ELF-1 (cell line): Measurements from ENCODE around the gene GLS.
"Not testable (repeated sequence)": the region's sequence is repeated elsewhere in the genome, so short reads cannot be mapped to it uniquely, and the experiment has no call there.

Experiments used
- DNase-seq: peaks from one replicate; pipeline ENCODE4 v3.0.0-alpha.2; 2016; ENCODE audit warnings: low read depth, low spot score

Gene GLS

GRCh38 chr2:190929919-190930318 is 49.3 kb downstream of the GLS start:
- DNase-seq: no peak

DNA sequence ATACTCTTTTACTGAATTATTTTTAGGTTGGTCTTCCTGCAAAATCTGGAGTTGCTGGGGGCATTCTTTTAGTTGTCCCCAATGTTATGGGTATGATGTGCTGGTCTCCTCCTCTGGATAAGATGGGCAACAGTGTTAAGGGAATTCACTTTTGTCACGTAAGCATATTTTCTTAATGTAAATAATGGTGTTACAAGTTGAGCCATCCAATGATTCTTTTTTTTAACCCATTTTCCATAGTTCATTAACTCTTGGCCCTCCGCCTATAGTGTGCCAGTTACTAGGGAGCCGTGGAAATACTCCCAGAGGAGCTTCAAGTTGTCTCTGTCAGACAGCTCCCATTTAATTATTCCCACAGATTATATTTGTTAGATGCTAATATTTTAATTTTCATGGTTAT is 49.8 kb downstream of the GLS start:
- no peak for DNase-seq

GRCh38 chr2:190932514-190932913 is 51.9 kb downstream of the GLS start:
- DNase-seq: no peak

GRCh38 chr2:190933361-190933760 is 52.7 kb downstream of the GLS start:
- DNase-seq: no peak

GRCh38 chr2:190935054-190935453 is 54.4 kb downstream of the GLS start:
- no peak for DNase-seq

- no peak for DNase-seq
These were observed 58.2 kb downstream of the GLS start for GRCh38 chr2:190938771-190939335.

DNA sequence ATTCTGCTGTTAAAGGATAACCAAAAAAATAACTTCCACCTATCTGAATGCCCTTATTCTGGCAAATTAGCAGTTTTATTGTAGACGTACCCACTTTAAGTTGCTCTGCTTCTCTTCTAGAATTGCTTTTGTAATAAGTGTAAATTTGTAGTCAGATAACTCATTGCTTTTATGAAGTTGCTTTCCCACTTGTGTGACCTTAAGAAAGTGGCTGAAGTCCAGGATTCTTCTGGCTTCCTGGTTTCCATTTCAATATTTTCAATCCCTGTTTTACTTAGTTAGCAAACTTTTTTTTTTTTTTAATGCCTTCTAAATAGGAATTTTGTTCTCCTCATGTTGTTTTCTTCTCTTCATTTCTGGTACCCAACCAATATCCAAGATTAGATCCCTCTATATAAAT is 59.8 kb downstream of the GLS start:
- DNase-seq: no peak

DNA sequence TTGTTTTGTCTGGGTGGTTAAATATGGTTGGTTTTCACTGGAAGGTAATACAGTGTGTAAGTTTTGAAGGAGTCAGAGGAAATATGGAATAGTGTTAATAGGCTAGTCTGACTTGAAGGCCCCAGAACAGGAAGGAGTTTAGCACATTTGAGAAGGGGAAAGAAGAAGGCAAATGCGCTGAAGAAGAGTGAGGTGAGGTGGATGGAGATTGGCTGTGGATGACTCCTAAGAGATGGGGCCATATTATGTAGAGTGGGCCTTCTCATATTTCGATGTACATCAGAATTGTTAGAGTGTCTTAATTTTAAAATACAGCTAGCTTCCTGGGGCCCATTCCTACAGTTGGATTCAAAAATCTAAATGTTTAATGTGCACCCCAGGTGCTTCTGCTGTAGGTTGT is 61.0 kb downstream of the GLS start:
- DNase-seq: no peak

- no peak for DNase-seq
These were observed 62.1 kb downstream of the GLS start for GRCh38 chr2:190942697-190943096.

GRCh38 chr2:190943706-190944105 is 63.1 kb downstream of the GLS start:
- DNase-seq: no peak

- DNase-seq: no peak
These were observed 66.5 kb downstream of the GLS start for GRCh38 chr2:190947141-190947540.

- peak; percentile 20 for DNase-seq
These were observed 67.2 kb downstream of the GLS start for GRCh38 chr2:190947711-190948251.

GRCh38 chr2:190948671-190949070 is 68.0 kb downstream of the GLS start:
- no peak for DNase-seq

DNA sequence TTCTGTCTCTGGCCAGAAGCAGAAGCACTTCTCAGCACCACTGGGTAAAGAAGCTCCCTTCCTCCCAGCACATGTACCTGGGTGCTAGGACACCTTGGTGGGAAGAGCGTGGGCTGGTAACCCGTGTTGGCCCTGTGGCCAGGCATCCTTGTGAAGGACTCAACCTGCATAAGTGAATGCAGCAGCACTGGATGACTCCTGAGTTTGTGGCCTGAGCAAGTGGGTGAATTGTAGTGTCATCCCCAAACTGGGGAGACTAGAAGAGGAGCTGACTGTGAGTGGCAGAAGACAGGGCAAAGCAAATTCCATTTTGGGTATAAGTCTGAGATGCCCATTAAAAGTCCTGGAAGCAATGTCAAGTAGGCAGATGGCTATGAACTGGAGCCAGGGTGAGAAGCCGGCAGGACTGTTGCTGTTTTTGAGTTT is 70.0 kb downstream of the GLS start:
- no peak for DNase-seq

DNA sequence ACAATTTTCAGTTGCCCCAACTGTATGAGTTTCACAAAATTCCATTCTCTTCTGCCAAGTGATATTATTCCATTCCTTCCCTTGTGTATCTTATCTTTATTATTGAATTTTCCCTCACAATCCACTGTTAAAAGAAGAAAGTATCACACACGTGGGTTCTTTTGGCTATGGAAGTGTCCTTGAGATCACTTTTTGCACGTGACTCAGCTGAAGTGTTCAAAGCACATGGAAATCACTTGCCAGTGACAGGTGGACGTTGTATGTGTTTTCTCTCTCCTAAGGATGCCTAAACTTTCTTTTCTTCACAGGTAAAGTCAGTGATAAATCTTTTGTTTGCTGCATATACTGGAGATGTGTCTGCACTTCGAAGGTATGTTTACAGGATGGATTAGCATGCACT is 72.6 kb downstream of the GLS start:
- no peak for DNase-seq

DNA sequence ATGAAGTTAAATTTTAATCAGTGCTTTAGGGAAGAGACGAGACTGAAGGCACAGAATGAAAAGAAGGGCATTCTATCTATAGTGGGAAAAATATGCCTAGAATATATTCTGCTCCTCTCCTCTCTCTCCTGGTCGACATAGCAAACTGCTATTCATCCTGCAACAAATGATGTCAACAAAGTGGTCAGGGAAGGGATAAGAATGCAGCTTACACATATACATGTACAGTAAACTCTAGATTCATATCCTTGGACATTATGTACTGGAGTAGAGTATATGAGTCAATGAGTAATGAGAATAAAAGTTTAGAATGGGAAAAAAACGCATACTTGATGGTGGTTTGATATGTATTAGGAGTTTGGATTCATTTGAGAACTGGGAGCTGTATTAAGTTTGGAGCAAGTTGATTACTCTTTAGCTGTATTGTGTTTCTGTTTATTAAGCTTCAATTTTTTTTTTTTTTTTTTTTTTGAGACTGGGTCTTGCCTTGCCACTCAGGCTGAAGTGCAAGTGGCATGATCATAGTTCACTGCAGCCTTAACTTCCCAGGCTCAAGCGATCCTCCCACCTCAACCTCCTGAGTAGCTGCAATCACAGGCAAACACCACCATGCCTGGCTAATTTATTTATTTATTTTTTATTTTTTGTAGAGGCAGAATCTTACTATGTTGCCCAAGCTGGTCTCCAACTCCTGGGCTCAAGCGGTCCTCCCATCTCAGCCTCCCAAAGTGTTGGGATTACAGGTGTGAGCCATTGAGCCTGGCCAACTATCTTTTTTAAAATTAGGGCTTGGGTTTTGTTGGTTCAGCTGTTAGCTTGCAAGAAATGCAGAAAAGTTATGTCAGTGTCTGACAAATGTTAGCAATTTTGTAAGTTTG is 79.5 kb downstream of the GLS start:
- DNase-seq: no peak

GRCh38 chr2:190961117-190961516 is 80.5 kb downstream of the GLS start:
- not testable (repeated sequence) for DNase-seq

DNA sequence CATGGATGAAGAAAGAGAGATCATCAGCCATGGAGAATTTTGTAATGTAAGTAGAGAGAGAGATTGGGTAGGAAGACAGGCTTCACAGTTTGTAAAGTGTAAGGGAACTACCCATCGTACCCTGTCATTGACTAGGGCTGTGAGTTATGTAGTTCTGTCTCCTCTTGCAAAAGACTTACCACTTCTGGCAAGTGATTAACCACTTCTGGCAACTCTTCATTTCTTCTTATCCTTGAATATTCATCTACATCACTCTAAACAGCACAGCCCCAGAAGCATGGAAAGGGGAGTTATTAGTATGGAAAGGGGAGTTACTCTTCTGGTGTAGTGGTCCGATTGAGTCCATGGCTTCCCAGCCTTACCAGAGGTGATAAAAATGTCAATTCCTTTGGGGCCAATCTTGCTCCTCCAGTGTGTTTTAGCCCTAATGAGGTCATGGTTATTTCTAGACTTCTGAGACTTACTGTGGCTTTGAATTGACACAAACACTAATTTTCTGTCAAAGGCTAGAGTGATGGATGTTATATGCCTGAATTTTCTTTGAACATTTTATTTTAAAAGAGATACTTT is 81.4 kb downstream of the GLS start:
- no peak for DNase-seq

DNA sequence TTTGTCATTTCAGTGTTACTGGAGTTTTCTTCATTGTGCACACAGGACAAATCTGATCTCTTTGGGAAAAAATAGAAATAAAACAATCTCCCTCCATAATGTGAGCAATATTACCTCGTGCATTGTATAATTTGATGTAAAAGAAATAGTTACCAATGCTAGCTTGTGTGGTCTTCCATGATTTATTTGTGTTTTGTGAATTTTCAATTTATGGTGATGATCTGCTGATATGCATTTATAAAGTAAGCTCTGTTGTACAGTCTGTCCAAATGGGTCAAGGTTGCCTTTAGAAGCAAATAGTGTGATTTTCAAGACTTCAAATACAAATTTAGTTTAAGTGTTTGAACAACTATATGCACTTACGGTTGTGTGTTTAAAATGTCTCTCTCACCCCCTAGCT is 82.5 kb downstream of the GLS start:
- no peak for DNase-seq

DNA sequence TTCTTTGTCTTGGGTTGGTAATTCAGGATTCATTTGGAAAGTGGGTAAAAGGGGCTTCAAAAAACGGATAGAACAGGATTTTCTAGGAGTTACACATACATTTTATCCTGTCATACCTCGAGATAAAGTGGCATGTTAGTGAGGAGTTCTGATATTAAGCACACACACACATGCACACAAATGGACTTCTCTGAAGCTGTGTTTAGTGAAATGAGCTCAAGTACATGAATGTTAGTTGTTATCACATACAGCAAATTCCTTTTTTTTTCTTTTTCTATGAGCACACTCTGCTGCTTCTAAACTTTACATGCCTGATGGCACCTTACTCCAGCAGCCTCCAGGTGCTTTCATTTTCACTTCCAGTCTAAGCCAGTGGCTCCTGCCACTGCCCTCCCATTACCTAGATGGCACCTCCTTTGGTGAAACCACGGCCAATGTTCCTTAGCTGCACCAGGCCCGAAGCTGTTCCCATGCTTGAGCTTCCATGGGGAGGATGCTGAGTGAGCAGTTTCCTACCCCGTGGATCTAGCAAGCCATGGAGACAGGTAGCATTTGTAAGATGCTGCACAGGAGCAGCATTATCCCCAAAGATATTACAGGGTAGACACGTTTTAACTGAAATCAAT is 83.7 kb downstream of the GLS start:
- DNase-seq: no peak

DNA sequence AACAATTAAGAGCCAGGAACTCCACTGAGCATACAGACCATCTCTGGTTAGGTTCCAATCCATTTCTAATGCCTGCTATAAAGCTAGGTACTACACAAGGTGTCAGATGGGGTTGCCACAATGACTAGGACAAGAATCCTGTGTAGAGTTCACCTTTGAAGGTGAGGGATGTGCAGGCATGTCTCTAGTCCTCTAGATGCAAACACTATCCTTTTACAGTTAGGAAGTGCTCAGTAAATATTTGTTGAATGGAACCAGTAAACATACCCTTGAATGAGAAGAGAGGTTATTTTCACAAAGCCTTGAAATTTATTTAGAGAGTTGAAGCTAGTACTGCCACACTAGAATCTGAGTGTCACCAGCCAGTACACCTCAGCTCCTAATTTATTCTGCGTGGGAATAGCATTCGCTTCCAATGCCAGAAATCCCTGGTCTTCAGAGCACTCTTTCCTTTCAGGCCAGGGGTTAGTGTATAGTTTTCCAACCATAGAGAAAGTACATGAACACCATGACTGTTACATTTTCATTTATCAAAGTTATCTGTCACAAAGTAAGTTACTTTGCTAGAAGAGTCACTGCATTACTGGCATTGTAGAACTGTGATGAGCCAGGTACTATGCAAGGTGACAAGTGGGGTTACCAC is 85.1 kb downstream of the GLS start:
- no peak for DNase-seq

DNA sequence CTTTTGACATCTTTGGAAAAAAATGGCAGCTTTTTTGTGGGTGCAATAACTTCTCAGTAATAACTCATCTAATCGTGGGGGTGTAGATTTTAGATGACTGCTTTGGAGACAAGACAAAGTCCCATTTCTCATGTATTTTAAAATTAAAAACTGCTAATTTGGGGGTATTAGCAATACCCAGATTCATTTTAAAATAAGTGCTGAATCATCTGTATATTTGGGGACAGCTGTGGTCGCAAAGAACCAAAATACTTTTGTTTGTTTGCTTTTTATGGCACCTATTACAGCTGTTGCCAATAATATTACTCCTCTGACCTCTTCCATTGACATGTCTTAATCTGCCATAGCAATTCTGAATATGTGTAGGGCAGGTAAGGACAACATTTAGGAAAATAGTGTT is 87.9 kb downstream of the GLS start:
- DNase-seq: no peak
